SIG-M5 treated with dmso at 0.1 percent for 504 hours (cell line): ENCODE results near the gene XPO1.
A peak's percentile ranks its signal among the peaks of the same experiment; 100 is the strongest.
"Not testable (repeated sequence)": the region's sequence is repeated elsewhere in the genome, so short reads cannot be mapped to it uniquely, and the experiment has no call there.

Experiments used
- DNase-seq: peaks from one replicate; lab custom pipeline; 2025; ENCODE audit not compliant: unreplicated experiment; lab: John Stamatoyannopoulos, UW

XPO1 gene

GRCh38 chr2:61470122-61470951, 67.8 kb downstream of the XPO1 start:
- DNase-seq, result peak; percentile 83

DNA sequence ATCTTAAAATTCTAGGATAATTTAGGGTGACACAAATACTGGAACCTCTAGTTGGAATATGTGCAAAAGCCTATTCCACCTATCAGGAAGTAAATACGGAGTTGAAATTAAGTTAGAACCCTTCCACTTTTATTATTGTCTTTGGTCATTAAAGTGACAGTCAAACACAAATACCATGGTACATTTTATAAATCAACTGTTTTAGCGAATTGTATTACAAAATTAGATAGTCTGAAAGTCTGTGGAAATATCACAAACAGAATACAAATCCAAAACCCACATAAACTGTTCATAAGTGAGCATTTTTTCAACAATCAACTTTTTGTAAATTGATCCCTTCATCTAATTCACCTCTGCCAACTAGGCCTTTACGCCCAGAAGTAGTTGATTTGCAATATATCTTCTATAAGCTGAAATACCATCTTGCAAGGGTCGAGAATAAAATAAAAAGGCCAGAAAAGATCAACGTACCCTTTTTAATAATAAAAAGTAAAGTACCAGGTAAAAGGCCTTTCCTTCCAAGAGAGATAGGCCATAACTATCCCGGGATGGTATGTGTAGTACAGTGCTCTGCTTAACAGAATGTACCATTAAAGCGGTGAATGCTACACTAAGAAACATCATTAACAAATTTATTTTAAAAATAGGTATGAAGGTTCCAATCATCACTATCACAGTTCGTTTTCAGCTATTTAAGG, 68.6 kb downstream of the XPO1 start:
- DNase-seq, result peak; percentile 25

DNA sequence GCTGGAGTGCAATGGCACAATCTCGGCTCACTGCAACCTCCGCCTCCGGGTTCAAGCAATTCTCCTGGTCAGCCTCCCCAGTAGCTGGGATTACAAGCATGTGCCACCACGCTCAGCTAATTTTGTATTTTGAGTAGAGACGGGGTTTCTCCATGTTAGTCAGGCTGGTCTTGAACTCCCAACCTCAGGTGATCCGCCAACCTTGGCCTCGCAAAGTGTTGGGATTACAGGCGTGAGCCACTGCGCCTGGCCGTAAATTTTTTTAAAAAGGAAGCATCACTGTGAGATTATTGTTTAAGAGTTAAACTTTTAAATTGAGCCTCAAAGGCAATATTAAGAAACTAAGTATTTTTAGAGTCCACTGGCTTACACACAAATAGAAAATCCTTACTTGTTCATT, 69.9 kb downstream of the XPO1 start:
- not testable (repeated sequence) for DNase-seq

DNA sequence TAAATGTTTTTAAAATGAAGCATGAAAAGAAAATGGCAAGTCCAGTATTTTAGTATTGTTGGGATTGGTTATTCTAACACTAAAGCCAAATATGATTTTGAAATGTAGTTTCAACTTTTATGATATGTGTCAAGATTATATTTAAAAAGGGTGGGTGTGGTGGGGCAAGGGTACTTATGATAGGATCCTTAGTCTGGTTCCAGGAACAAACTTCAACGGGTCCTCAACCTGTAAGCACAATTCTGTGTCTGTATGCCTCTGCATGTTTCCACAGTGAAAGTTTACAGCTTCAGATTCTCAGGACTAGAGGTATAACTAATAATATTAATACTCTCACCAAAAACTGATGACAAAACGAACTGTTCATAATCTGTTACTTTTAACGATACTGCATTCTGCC, 73.1 kb downstream of the XPO1 start:
- no peak for DNase-seq

GRCh38 chr2:61463769-61464475, 74.2 kb downstream of the XPO1 start:
- no peak for DNase-seq

GRCh38 chr2:61461404-61461803, 76.8 kb downstream of the XPO1 start:
- no peak for DNase-seq

DNA sequence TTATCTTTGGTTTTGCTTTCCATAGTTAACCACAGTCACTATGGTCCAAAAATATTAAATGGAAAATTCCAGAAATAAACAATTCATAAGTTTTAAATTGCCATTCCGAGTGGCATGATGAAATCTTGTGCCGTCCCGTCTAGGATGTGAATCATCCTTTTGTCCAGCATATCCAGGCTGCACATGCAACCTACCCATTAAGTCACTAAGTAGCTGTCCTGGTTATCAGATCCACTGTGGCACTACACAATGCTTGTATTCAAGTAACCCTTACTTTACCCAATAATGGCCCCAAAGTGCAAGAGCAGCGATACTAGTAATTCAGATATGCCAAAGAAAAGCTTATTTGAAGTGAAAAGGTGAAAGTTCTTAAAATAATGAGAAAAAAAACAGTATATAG, 78.0 kb downstream of the XPO1 start:
- DNase-seq, result no peak

DNA sequence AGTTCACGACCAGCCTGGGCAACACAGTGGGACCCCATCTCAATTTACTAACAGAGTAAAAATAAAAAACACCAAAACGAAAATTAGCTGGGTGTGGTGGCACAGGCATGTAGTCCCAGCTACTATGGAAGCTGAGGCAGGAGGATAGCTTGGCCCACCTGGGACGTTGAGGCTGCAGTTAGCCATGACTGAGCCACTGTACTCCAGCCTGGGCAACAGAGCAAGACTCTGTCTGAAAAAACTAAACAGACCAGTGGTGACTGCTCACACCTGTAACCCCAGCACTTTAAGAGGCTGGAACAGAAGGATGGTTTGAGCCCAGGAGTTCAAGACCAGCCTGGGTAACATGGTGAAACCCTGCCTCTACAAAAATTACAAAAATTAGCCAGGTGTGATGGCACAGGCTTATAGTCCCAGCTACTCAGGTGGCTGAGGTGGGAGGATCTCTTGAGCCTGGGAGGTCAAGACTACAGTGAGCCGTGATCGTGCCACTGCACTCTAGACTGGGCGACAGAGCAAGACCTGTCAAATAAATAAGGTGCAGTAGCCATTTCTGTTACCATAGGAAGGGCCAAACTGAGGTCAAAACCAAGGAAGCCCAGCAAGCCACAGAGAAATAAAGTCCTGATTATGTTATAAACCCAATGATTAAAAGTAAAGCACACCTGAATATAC, 81.3 kb downstream of the XPO1 start:
- DNase-seq, result no peak

DNA sequence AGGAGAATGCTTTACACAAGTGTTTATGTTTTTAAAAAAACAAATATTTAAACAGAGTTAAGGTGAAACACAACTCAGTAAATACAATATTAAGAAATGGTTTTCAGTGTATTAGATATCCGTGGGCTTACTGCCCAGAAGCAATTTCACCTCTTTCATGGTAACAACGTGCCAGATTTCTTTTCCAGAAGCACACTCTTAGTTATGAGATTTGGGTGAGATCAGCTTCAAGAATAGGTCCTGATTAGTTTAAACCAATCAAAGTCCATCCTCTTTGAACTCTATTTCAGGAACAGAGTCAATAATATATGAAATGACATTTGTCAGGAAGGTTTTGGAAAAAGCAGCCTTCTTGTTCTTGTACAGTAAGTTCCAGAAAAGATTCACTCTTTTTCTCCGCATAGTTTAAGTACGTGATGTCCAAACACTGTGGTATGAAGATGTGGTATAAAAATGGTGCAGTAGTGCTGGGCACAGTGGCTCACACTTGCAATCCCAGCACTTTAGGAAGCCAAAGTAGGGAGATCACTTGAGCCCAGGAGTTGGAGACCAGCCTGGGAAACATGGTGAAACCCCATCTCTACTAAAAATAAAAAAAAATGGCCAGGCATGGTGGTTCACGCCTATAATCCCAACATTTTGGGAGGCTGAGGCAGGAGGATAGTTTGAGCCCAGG, 81.9 kb downstream of the XPO1 start:
- no peak for DNase-seq

GRCh38 chr2:61454972-61455371, 83.2 kb downstream of the XPO1 start:
- not testable (repeated sequence) for DNase-seq

DNA sequence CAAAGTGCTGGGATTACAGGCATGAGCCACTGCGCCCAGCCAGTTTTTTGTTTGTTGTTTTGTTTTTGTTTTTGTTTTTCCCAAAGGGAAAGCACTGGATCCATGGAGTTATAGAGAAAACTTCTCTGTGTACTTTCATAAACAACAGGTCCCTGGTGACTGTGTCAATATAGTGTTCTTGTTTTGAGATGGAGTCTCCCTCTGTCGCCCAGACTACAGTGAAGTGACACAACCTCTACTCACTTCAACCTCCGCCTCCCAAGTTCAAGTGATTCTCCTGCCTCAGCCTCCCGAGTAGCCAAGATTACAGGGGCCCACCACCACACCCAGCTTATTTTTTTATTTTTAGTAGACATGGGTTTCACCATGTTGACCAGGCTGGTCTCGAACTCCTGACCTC, 83.8 kb downstream of the XPO1 start:
- DNase-seq, result no peak

GRCh38 chr2:61452392-61452791, 85.8 kb downstream of the XPO1 start:
- no peak for DNase-seq

DNA sequence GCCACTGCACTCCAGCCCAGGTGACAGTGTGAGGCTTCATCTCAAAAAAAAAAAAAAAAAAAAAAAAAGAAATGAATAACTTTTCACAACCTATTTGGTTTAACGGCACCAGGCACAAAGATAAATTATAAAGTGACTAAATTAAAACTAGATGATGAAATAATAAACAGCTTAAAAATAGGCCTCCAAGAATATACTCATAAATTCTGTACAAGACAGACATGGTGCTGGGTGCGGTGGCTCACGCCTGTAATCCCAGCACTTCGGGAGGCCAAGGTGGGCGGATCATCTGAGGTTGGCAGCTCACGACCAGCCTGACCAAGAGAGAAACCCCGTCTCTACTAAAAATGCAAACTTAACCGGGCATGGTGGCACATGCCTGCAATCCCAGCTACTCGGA, 87.0 kb downstream of the XPO1 start:
- no peak for DNase-seq

DNA sequence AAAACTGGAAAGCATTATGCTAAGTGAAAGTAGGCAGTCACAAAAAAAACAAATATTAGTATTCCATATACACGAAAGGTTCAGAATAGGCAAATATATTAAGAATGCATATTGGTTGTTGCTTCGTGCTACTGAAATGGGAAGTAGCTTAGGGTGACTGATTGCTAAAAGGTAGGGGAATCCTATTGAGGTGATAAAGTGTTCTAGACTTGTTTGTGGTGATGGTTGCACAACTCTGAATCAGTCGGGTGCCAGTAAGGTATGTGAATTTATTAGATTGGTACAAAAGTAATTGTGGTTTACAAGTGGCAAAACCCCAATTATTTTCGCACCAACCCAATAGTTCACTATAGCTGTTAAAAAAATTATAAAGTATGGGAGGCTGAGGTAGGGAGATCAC, 88.0 kb downstream of the XPO1 start:
- DNase-seq, result peak; percentile 30

- DNase-seq, result no peak
Observed at GRCh38 chr2:61448229-61448628, 89.9 kb downstream of the XPO1 start.

DNA sequence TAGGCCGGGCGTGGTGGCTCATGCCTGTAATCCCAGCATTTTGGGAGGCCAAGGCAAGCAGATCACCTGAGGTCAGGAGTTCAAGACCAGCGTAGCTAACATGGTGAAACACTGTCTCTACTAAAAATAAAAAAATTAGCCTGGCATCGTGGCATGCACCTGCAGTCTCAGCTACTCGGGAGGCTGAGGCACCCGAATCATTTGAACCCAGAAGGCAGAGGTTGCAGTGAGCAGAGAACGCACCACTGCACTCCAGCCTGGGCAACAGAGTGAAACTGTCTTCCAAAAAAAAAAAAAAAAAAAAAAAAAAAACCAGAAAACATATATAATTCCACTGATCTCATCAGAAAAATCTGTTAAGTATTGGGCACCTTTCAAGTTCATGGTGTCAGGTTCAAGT, 91.2 kb downstream of the XPO1 start:
- not testable (repeated sequence) for DNase-seq

DNA sequence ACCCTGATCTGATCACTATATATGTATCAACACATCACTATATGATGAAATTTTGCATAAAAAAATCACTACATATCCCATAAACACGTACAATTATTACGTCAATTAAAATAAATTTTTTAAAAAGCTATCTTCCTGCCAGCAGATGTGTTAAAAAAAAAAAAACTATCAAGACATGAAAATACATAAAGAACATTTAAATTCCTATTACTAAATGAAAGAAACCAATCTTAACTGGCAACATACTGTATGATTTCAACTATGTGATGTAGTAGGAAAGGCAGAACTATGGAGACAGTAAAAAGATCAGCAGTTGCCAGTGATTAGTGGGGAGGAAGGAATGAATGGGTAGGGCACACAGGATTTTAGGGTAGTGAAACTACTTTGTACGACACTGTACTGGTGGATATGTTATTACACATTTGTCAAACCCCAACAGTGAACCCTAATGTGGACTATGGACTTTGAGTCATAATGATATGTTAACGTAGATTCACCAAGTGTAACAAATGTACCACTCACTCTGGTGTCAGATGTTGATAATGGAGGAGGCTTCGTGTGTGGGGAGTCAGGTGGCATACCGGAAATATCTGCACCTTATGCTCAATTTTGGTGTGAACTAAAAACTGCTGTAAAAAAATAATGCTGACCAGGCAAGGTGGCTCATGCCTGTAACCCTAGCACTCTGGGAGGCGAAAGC, 94.7 kb downstream of the XPO1 start:
- peak; percentile 89 for DNase-seq

DNA sequence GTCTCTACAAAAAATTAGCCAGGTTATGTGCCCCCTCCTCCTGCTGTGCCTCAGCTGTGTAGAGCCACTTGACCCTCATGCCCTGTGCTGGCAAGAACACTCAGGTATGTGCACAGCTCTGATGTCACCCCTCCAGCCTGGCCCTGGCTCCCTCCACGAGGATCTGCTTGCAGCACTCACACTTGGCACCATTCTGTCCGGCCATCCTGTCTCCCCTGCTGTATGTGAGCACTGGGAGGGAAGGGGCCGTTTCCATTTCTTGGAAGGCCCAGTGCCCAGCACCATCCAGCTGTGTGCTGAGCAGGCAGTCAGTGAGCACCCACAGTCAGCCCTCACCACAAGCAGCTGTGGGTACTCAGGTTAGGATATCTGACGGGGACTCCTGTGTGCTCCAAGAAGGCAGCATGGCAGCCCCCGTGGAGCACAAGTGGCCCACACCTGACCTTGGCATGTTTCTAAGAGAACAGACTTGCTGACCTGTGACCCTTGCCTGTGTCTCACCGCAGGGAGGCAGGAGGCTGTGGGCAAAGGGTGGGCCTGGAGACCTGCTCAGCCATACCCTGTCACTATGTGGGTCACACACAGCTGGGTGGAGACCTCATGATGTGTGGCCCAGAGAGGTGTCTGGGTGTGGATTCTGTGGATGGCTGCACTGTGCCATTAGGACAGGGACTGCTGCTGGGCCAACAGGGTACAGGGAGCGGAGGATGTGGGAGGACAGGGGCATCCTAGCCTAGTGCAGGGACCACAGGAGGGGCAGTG, 98.7 kb downstream of the XPO1 start:
- no peak for DNase-seq

- no peak for DNase-seq
Observed at GRCh38 chr2:61438670-61439069, 99.5 kb downstream of the XPO1 start.
